OCI-LY7 (cell line): ENCODE measurements around the gene CSE1L. TPM values are rescaled to one million over a fixed set of nuclear protein-coding genes. Genes with fewer than 3 reads are reported as not detected.
"Not testable (repeated sequence)": the region's sequence is repeated elsewhere in the genome, so short reads cannot be mapped to it uniquely, and the experiment has no call there.

ENCODE experiments used
- BruUV-seq: library from RNA; stranded (reverse); fragments of 400-500 nt; replicated peaks from 2 replicates; lab custom pipeline; 2021; lab: Mats Ljungman, UMichigan
- CTCF ChIA-PET: fragments of 300-600 bp; sonication (Branson Sonifier 250); formaldehyde crosslinking; loops from one replicate; lab custom pipeline; 2022; ENCODE audit warnings: antibody characterized with exemption; ENCODE audit not compliant: unreplicated experiment; lab: Charles Lee
- POLR2A ChIA-PET: fragments of 300-600 bp; sonication (Branson Sonifier 250); formaldehyde crosslinking; loops from one replicate; lab custom pipeline; 2022; ENCODE audit warnings: antibody characterized with exemption; lab: Charles Lee
- DNase-seq: peaks from one replicate; pipeline ENCODE4 v3.0.0-alpha.2; 2015; ENCODE audit warnings: low spot score
- H2AFZ ChIP-seq: fragments of 200-600 bp; sonication (generic), shearing (Covaris generic); 2 replicates; pipeline ENCODE4 v1.6.1; 2014; ENCODE audit warnings: mild to moderate bottlenecking, antibody characterized with exemption, low read length, moderate library complexity
- H3K27ac ChIP-seq: fragments of 200-600 bp; sonication (generic); 2 replicates; pipeline ENCODE4 v1.5.1; 2014; ENCODE audit warnings: mixed run types, low read depth, mild to moderate bottlenecking, moderate library complexity, low read length, inconsistent platforms; ENCODE audit not compliant: poor library complexity, severe bottlenecking
- H3K36me3 ChIP-seq: fragments of 200-600 bp; sonication (generic); 2 replicates; pipeline ENCODE4 v1.6.1; 2014; ENCODE audit warnings: mild to moderate bottlenecking, antibody characterized with exemption, low read length, moderate library complexity, mixed read lengths; ENCODE audit not compliant: insufficient read depth
- H3K4me1 ChIP-seq: fragments of 200-600 bp; sonication (generic); 2 replicates; pipeline ENCODE4 v1.5.1; 2014; ENCODE audit warnings: mild to moderate bottlenecking, low read length; ENCODE audit not compliant: insufficient read depth, poor library complexity, severe bottlenecking
- H3K4me2 ChIP-seq: fragments of 200-600 bp; sonication (generic); 2 replicates; pipeline ENCODE4 v1.6.1; 2014; ENCODE audit warnings: mild to moderate bottlenecking, low read length
- H3K4me3 ChIP-seq: fragments of 200-600 bp; sonication (generic); 2 replicates; pipeline ENCODE4 v1.5.1; 2014; ENCODE audit warnings: mild to moderate bottlenecking, low read depth, low read length; ENCODE audit not compliant: poor library complexity, severe bottlenecking
- H3K79me2 ChIP-seq: fragments of 200-600 bp; sonication (generic); 2 replicates; pipeline ENCODE4 v1.6.1; 2016; ENCODE audit warnings: low read depth, mild to moderate bottlenecking, low read length, moderate library complexity, mixed read lengths; ENCODE audit not compliant: insufficient read depth
- H3K9me2 ChIP-seq: fragments of 200-600 bp; sonication (generic); 2 replicates; pipeline ENCODE4 v1.6.1; 2016; ENCODE audit warnings: mild to moderate bottlenecking, low read length, mixed read lengths; ENCODE audit not compliant: insufficient read depth
- H3K9me3 ChIP-seq: fragments of 200-600 bp; sonication (generic); 2 replicates; pipeline ENCODE4 v1.6.1; 2014; ENCODE audit warnings: mild to moderate bottlenecking, mixed run types, low read length, mixed read lengths
- H4K20me1 ChIP-seq: fragments of 200-600 bp; sonication (generic); 2 replicates; pipeline ENCODE4 v1.6.1; 2014; ENCODE audit warnings: mild to moderate bottlenecking, antibody characterized with exemption, low read length, moderate library complexity, mixed read lengths; ENCODE audit not compliant: insufficient read depth
- EZH2phosphoT487 ChIP-seq: fragments of 200-600 bp; sonication (generic); IDR thresholded peaks from 2 replicates; pipeline ENCODE4 v1.6.1; 2018; ENCODE audit warnings: low read depth, borderline replicate concordance, mild to moderate bottlenecking, mixed run types, antibody characterized with exemption, low read length, moderate library complexity, mixed read lengths
- intact Hi-C: fragments of 100-400 bp; cut with micrococcal nuclease; formaldehyde crosslinking; loops from one replicate; pipeline ENCODE4 v1.10.0; 2022; ENCODE audit not compliant: unreplicated experiment
- total RNA-seq, 2 experiments: library from RNA; depleted of rRNA in 1 of 2; stranded (reverse); fragments of >200 nt in 1 of 2; shearing (Covaris generic) in 1 of 2; gene quantifications; 2 replicates each; pipeline ENCODE4 v1.2.3, GENCODE V29; 2014 to 2022
- TF ChIP-seq, protein P1 (sequence below): fragments of 200-600 bp; sonication (generic); conservative IDR thresholded peaks from 2 replicates; pipeline ENCODE4 v1.5.1; 2014; ENCODE audit warnings: mild to moderate bottlenecking, antibody characterized with exemption, low read length, moderate library complexity, mixed read lengths

Gene CSE1L
- total RNA-seq, 2 experiments from 2014 or later, result 104 to 145 TPM

DNA sequence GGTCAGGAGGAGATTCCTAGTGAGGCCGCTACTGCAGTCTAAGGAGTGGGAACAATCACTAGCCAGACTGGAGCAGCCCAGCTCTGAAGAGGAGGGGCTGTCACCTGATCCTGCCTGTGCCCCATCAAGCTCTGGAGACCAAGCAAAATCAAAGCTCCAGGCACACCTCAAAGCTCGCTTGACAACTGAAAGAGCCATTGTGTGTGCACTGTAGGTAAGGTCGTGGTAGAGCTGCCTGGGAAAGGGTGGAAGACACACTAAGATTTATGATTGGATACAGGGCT lies 58.2 kb downstream of the CSE1L start:
- Histone ChIP-seq H3K79me2 (no peaks in the 10 kb centered on the region), H2AFZ (no peak overlapping the region), H3K9me3 (no peaks in the 10 kb centered on the region), H3K4me1 (no peaks in the 10 kb centered on the region), H3K27ac (no peak overlapping the region), H3K4me2 (no peak overlapping the region), H3K4me3 (no peak overlapping the region), H4K20me1 (no peaks in the 10 kb centered on the region), H3K9me2 (no peaks in the 10 kb centered on the region), H3K36me3 (peaks cover 62% of the 10 kb centered on the region)
- intact Hi-C loops, result no loop called here
- DNase-seq, result no peak
- CTCF ChIA-PET, result no interaction called here
- BruUV-seq, result no TSS peak
- TF ChIP-seq, protein P1, sequence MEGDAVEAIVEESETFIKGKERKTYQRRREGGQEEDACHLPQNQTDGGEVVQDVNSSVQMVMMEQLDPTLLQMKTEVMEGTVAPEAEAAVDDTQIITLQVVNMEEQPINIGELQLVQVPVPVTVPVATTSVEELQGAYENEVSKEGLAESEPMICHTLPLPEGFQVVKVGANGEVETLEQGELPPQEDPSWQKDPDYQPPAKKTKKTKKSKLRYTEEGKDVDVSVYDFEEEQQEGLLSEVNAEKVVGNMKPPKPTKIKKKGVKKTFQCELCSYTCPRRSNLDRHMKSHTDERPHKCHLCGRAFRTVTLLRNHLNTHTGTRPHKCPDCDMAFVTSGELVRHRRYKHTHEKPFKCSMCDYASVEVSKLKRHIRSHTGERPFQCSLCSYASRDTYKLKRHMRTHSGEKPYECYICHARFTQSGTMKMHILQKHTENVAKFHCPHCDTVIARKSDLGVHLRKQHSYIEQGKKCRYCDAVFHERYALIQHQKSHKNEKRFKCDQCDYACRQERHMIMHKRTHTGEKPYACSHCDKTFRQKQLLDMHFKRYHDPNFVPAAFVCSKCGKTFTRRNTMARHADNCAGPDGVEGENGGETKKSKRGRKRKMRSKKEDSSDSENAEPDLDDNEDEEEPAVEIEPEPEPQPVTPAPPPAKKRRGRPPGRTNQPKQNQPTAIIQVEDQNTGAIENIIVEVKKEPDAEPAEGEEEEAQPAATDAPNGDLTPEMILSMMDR, result no peak
- TF ChIP-seq EZH2phosphoT487, result no peak
- POLR2A ChIA-PET, result interaction anchor here (0.6 kb wide), 1 partner anchor 112 kb away, joined by 3 read pairs; no protein-coding TSS in a partner anchor

DNA sequence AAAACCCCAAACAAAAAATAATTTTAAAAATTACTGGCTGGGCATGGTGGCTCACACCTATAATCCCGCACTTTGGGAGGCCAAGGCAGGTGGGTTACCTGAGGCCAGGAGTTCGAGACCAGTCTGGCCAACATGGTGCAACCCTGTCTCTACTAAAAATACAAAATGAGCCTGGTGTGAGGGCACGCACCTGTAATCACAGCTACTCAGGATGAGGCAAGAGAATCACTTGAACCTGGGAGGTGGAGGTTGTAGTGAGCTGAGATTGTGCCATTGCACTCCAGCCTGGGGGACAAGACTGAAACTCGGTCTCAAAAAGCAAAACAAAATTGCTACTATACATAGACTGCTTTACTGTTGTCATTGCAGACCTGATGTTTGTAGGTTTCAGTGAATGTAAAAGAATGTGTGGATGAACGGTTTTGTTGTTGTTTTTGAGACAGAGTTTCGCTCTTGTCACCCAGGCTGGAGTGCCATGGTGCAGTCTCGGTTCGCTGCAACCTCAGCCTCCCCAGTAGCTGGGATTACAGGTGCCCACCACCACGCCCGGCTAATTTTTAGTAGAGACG lies 59.0 kb downstream of the CSE1L start:
- POLR2A ChIA-PET, result interaction anchor here (0.6 kb wide), 1 partner anchor 111 kb away, joined by 3 read pairs; no protein-coding TSS in a partner anchor
- peaks cover 60% of the 10 kb centered on the region for H3K36me3 ChIP-seq
- H4K20me1 ChIP-seq, H3K4me3 ChIP-seq, H3K9me2 ChIP-seq, H3K4me1 ChIP-seq, H3K9me3 ChIP-seq, H2AFZ ChIP-seq, H3K4me2 ChIP-seq, H3K79me2 ChIP-seq, intact Hi-C loops, H3K27ac ChIP-seq, BruUV-seq, DNase-seq, CTCF ChIA-PET: not testable (repeated sequence)

DNA sequence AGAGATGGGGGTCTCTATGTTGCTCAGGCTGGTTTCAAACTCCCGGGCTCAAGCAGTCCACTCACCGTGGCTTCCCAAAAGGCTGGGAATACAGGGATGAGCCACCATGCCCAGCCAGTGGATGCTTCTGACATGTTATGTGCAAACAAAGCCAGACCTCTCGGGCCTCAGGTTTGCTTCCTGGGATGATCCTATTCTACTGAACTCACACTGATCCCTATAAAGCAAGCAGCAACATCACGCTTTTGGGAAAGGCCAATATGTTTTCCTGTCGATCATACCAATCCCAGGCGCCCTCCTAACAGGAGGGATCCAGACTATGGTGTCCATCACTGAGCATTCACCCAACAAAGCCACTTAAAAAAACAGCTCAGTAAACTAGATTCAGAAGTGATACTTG lies 60.2 kb downstream of the CSE1L start:
- ChIA-PET POLR2A (interaction anchor here (1.0 kb wide), 1 partner anchor 9 kb away, joined by 3 read pairs; no protein-coding TSS in a partner anchor), CTCF (no interaction called here)
- Histone ChIP-seq H3K4me1 (no peaks in the 10 kb centered on the region), H3K4me2 (no peak overlapping the region), H3K4me3 (no peak overlapping the region), H3K27ac (no peak overlapping the region), H3K36me3 (peaks cover 50% of the 10 kb centered on the region), H3K79me2 (no peaks in the 10 kb centered on the region), H2AFZ (no peak overlapping the region), H3K9me3 (no peaks in the 10 kb centered on the region), H3K9me2 (no peaks in the 10 kb centered on the region), H4K20me1 (no peaks in the 10 kb centered on the region)
- no peak for TF ChIP-seq EZH2phosphoT487
- TF ChIP-seq, protein P1, result no peak
- BruUV-seq, result no TSS peak
- intact Hi-C loops, result no loop called here
- no peak for DNase-seq
